HG02571 (cell line): ENCODE results near the gene IL7R.

Source experiments
- ATAC-seq: cut with Tn5 transposase; IDR thresholded peaks from one replicate; pipeline ENCODE4 v1.9.1; 2021; ENCODE audit warnings: mild to moderate bottlenecking, moderate library complexity; ENCODE audit not compliant: unreplicated experiment

Gene IL7R

GRCh38 chr5:35903631-35904203 is 47.0 kb downstream of the IL7R start:
- no peak for ATAC-seq

- ATAC-seq, result peak; percentile 60
These were observed 47.9 kb downstream of the IL7R start for GRCh38 chr5:35904443-35905132.

- ATAC-seq, result no peak
These were observed 51.5 kb downstream of the IL7R start for GRCh38 chr5:35908228-35908627.

- no peak for ATAC-seq
These were observed 52.1 kb downstream of the IL7R start for GRCh38 chr5:35908814-35909213.

GRCh38 chr5:35919191-35919590 is 62.5 kb downstream of the IL7R start:
- no peak for ATAC-seq

- ATAC-seq, result no peak
These were observed 64.2 kb downstream of the IL7R start for GRCh38 chr5:35920890-35921289.

GRCh38 chr5:35921930-35922329 is 65.2 kb downstream of the IL7R start:
- ATAC-seq, result no peak

GRCh38 chr5:35922468-35922867 is 65.8 kb downstream of the IL7R start:
- ATAC-seq, result no peak

- no peak for ATAC-seq
These were observed 67.6 kb downstream of the IL7R start for GRCh38 chr5:35924122-35924949.

- peak; percentile 77 for ATAC-seq
These were observed 68.4 kb downstream of the IL7R start for GRCh38 chr5:35924950-35925722.

- ATAC-seq, result no peak
These were observed 69.8 kb downstream of the IL7R start for GRCh38 chr5:35926389-35927051.
